D721Med (cell line): ENCODE measurements around the gene CPNE7.

Experiments
- DNase-seq: peaks from one replicate; pipeline ENCODE4 v3.0.0; 2011; ENCODE audit warnings: low spot score; ENCODE audit not compliant: insufficient read length
- FAIRE-seq: peaks from 2 replicates; lab custom pipeline; 2011; peaks lifted over from hg19 to GRCh38; lab: Jason Lieb, UNC
- CTCF ChIP-seq: IDR thresholded peaks from 2 replicates; pipeline ENCODE4 v1.5.1; 2012; ENCODE audit warnings: mild to moderate bottlenecking, control low read depth; ENCODE audit not compliant: insufficient read depth; ENCODE audit errors: missing control alignments

The CPNE7 gene

DNA sequence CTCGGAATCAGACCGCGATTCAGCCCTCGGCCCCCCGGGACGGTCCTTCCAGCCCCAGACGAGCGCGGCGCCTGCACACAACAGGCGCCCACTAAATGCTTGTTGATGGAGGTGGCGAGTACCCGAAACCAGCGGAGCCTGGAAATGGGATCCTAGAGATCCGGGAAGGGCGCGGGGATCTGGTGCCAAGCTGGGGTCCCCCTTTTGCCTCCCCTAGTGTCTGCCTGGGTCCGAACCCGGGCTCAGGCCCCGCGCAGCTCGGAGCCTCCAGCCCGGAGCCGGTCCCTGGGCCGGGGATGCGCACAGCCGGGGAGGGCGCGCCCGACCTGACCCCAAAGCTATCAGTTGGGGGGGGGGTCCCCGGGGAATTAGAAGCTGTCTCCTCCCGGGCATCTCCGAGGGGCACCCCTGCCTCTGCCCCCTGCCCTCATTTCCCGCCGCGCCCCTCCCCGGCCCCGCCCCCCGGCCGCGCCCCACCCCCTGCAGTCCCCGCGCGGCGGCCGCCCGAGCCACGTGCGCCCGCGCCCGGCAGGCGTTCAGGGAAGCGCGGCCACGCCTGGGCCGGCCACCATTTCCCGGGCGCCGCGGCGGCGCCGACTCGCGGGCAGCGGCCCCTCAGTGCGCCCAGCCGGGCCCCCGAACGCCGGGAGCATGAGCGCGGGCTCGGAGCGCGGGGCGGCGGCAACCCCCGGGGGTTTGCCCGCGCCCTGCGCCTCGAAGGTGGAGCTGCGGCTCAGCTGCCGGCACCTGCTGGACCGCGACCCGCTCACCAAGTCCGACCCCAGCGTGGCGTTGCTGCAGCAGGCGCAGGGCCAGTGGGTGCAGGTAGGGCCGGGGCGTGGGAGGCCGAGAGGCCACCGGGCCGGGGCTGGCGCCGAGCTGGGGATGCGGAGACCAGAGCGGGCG, at the start of gene CPNE7:
Gene CPNE7 (plus strand): TSS at position 512 of the 906 bp plus-strand sequence. CDS start 140 bp downstream, at position 652.
- TF ChIP-seq CTCF, result no peak
- FAIRE-seq (no peak), DNase-seq (no peak)

DNA sequence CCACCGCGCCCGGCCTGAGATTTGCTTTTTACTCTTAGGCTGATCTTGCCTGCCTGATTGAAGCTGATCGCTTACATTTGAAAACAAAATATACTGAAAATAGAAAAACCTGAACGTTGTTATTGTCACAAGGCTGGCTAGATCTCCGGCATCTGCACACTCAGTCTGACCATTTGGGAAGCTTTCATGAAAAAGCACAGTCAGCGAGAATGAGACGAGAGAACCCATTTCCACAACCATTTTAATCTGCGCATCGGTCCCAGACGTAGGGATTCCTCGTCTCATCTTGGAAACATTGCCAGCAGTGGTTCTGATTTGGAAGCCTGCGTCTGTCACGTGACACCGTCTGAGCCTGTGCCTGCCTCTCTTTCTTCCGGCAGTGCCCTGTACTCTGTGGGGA, 46.5 kb upstream of the CPNE7 start:
- no peak for FAIRE-seq
- DNase-seq, result no peak
- no peak for TF ChIP-seq CTCF

- DNase-seq, result no peak
- no peak for TF ChIP-seq CTCF
- no peak for FAIRE-seq
Measured at GRCh38 chr16:89530401-89531381, 44.9 kb upstream of the CPNE7 start.

- DNase-seq, result no peak
- TF ChIP-seq CTCF, result no peak
- no peak for FAIRE-seq
Measured at GRCh38 chr16:89531821-89532526, 43.6 kb upstream of the CPNE7 start.

GRCh38 chr16:89534252-89534756, 41.3 kb upstream of the CPNE7 start:
- no peak for FAIRE-seq
- no peak for TF ChIP-seq CTCF
- DNase-seq, result no peak

DNA sequence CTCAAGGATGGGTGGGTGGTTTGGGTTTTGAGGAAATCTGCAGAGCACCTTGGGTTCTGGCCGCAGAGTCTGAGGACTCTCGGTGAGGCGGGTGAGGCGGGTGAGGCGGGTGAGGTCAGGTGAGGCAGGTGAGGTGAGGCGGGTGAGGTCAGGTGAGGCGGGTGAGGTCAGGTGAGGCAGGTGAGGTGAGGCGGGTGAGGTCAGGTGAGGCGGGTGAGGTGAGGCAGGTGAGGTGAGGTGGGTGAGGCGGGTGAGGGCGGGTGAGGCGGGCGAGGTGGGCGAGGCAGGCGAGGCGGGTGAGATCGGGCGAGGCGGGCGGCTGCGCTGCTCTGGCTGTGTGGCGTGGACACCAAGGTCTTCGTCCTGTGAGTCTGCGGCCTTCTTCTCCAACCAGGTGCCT, 39.2 kb upstream of the CPNE7 start:
- FAIRE-seq (no peak), DNase-seq (no peak)
- TF ChIP-seq CTCF, result no peak
